PC-3 (cell line): Measurements from ENCODE around the gene ANTXR1. TPM values are rescaled to one million over a fixed set of nuclear protein-coding genes. Genes with fewer than 3 reads are reported as not detected.

Experiments used
- ATAC-seq: fragments of 200-7000 bp; cut with Tn5 transposase; 2 replicates; pipeline ENCODE4 v1.9.1; 2020; ENCODE audit warnings: mild to moderate bottlenecking, moderate library complexity
- BruUV-seq: library from RNA; stranded (reverse); fragments of 400-500 nt; replicated peaks from 2 replicates; lab custom pipeline; 2021; lab: Mats Ljungman, UMichigan
- CTCF ChIA-PET: fragments of 300-600 bp; sonication (Branson Sonifier 250); formaldehyde crosslinking; loops from one replicate; lab custom pipeline; 2022; ENCODE audit warnings: antibody characterized with exemption; lab: Charles Lee
- POLR2A ChIA-PET: fragments of 300-600 bp; sonication (Branson Sonifier 250); formaldehyde crosslinking; loops from one replicate; lab custom pipeline; 2022; ENCODE audit warnings: antibody characterized with exemption; ENCODE audit not compliant: unreplicated experiment; lab: Charles Lee
- DNase-seq: peaks from one replicate; pipeline ENCODE4 v3.0.0-alpha.2; 2015
- H2AFZ ChIP-seq: fragments of 300-600 bp; sonication (generic); 2 replicates; pipeline ENCODE4 v1.6.0; 2016; ENCODE audit warnings: antibody characterized with exemption, low read length
- H3F3A ChIP-seq: fragments of 300-600 bp; sonication (generic); one replicate; pipeline ENCODE4 v1.6.0; 2017; ENCODE audit warnings: antibody characterized with exemption, low read length, control low read depth, mild to moderate bottlenecking; ENCODE audit not compliant: unreplicated experiment
- H3K27ac ChIP-seq: fragments of 300-600 bp; sonication (generic); 2 replicates; pipeline ENCODE4 v1.5.1; 2016; ENCODE audit warnings: mild to moderate bottlenecking, low read length
- H3K27me3 ChIP-seq: fragments of 300-600 bp; sonication (generic); 2 replicates; pipeline ENCODE4 v1.6.1; 2016; ENCODE audit warnings: low read length, mixed read lengths
- H3K36me3 ChIP-seq: fragments of 300-600 bp; sonication (generic); 2 replicates; pipeline ENCODE4 v1.6.1; 2016; ENCODE audit warnings: low read depth, mixed run types, low read length, mixed read lengths
- H3K4me1 ChIP-seq: fragments of 300-600 bp; sonication (generic); 2 replicates; pipeline ENCODE4 v1.5.1; 2016; ENCODE audit warnings: low read length; ENCODE audit not compliant: insufficient read depth
- H3K4me2 ChIP-seq: fragments of 300-600 bp; sonication (generic); 2 replicates; pipeline ENCODE4 v1.6.0; 2016; ENCODE audit warnings: low read length
- H3K4me3 ChIP-seq: fragments of 300-600 bp; sonication (generic); 2 replicates; pipeline ENCODE4 v1.5.1; 2016; ENCODE audit warnings: mild to moderate bottlenecking, low read length, mixed read lengths
- H3K79me2 ChIP-seq: fragments of 300-600 bp; sonication (generic); 2 replicates; pipeline ENCODE4 v1.6.1; 2017; ENCODE audit warnings: low read length, mixed read lengths
- H3K9ac ChIP-seq: fragments of 300-600 bp; sonication (generic); 2 replicates; pipeline ENCODE4 v1.6.0; 2016; ENCODE audit warnings: mild to moderate bottlenecking, low read length
- H3K9me2 ChIP-seq: fragments of 300-600 bp; sonication (generic); replicated peaks from 2 replicates; pipeline ENCODE4 v1.6.1; 2016; ENCODE audit warnings: mixed run types, low read length, mixed read lengths
- H3K9me3 ChIP-seq: fragments of 300-600 bp; sonication (generic); 2 replicates; pipeline ENCODE4 v1.6.1; 2016; ENCODE audit warnings: low read length, mixed read lengths
- H4K20me1 ChIP-seq: fragments of 300-600 bp; sonication (generic); 2 replicates; pipeline ENCODE4 v1.6.1; 2016; ENCODE audit warnings: low read length, mixed read lengths
- EZH2 ChIP-seq: fragments of 300-600 bp; sonication (generic); IDR thresholded peaks from one replicate; pipeline ENCODE4 v1.6.1; 2017; ENCODE audit warnings: antibody characterized with exemption, mild to moderate bottlenecking, low read length; ENCODE audit not compliant: unreplicated experiment
- EZH2phosphoT487 ChIP-seq: fragments of 300-600 bp; sonication (generic); IDR thresholded peaks from 2 replicates; pipeline ENCODE4 v1.6.1; 2018; ENCODE audit warnings: mild to moderate bottlenecking, antibody characterized with exemption, low read length, borderline replicate concordance
- intact Hi-C: fragments of 100-400 bp; cut with micrococcal nuclease; formaldehyde crosslinking; loops from 2 replicates; pipeline ENCODE4 v1.9.0; 2023
- total RNA-seq: library from RNA; depleted of rRNA; stranded (reverse); fragments of >200 nt; gene quantifications from 2 replicates; pipeline ENCODE4 v1.2.3, GENCODE V29; 2014
- TF ChIP-seq, protein P1 (sequence below): fragments of 300-600 bp; sonication (generic); conservative IDR thresholded peaks from 2 replicates; pipeline ENCODE4 v1.5.1; 2017; ENCODE audit warnings: antibody characterized with exemption, low read depth, mild to moderate bottlenecking, low read length

Gene ANTXR1
- total RNA-seq, 1 experiment from 2014 or later = 31.2 TPM

DNA sequence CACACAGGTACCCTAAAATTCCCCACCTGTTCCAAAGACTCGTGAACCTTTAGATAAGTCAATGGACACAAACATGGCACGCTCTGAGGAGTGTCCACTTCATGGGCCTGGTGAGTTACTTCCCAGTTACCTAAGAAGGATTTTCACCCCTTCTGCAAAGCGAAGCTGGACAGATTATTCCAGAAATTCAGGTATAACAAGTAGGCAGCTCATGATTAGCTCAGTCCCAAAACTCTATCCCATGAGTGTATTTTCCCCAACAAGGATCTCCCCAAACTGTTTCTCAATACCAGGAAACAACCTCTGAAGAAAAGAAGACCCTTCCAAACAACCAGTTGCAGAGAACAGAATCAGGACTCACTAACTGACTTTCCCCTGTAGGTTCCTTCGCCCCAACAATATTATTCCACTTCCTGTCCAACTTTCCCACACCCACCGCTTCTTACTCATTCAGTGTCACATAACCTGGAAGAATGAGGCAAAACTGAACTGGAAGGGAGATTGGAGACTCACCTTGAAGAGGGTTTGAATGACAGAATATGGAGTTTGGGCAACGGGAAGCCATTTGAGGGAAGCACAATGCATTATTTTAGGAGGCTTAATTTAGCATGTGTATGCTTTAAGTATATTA, 120.1 kb downstream of the ANTXR1 start:
- Histone ChIP-seq H3K79me2 (no peaks in the 10 kb centered on the region), H2AFZ (no peak overlapping the region), H4K20me1 (no peaks in the 10 kb centered on the region), H3F3A (peaks cover 9% of the 10 kb centered on the region), H3K27ac (peak overlapping the region; percentile 77), H3K4me2 (peak overlapping the region; percentile 52), H3K9ac (peak overlapping the region; percentile 15; the same call in 1 of the 2 replicates), H3K36me3 (peaks cover 8% of the 10 kb centered on the region; the same call in 1 of the 2 replicates), H3K27me3 (no peaks in the 10 kb centered on the region), H3K4me3 (no peak overlapping the region), H3K9me3 (no peaks in the 10 kb centered on the region), H3K4me1 (peaks cover 49% of the 10 kb centered on the region), H3K9me2 (no peaks in the 10 kb centered on the region)
- no TSS peak for BruUV-seq
- ATAC-seq (no peak), DNase-seq (peak; percentile 59)
- ChIA-PET POLR2A (no interaction called here), CTCF (no interaction called here)
- no peak for TF ChIP-seq EZH2
- TF ChIP-seq EZH2phosphoT487 = no peak
- TF ChIP-seq, protein P1, sequence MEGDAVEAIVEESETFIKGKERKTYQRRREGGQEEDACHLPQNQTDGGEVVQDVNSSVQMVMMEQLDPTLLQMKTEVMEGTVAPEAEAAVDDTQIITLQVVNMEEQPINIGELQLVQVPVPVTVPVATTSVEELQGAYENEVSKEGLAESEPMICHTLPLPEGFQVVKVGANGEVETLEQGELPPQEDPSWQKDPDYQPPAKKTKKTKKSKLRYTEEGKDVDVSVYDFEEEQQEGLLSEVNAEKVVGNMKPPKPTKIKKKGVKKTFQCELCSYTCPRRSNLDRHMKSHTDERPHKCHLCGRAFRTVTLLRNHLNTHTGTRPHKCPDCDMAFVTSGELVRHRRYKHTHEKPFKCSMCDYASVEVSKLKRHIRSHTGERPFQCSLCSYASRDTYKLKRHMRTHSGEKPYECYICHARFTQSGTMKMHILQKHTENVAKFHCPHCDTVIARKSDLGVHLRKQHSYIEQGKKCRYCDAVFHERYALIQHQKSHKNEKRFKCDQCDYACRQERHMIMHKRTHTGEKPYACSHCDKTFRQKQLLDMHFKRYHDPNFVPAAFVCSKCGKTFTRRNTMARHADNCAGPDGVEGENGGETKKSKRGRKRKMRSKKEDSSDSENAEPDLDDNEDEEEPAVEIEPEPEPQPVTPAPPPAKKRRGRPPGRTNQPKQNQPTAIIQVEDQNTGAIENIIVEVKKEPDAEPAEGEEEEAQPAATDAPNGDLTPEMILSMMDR = no peak
- intact Hi-C loops = no loop called here

DNA sequence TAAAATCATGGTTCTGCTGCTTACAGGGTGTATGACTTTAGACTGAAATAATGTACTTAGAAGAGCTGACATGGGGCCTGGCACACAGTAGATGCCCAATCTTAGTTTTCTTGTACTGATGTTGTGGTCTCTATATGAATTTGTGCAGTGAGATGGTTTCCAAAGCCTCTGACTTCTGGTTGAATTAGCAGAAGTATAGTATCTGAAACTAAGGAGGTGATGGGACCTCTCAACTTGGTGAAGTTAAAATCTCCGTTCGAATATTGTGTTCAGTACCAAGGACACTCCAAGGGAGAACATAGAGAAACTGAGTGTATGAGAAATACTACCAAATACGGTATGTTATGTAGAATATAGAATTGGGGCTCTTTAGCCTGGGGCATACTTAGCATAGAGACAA, 120.9 kb downstream of the ANTXR1 start:
- intact Hi-C loops = no loop called here
- Histone ChIP-seq H3K79me2 (no peaks in the 10 kb centered on the region), H3K4me3 (no peak overlapping the region), H3K27me3 (no peaks in the 10 kb centered on the region), H3F3A (peaks cover 18% of the 10 kb centered on the region), H4K20me1 (no peaks in the 10 kb centered on the region), H3K36me3 (peaks cover 6% of the 10 kb centered on the region; the same call in 1 of the 2 replicates), H3K4me2 (peak overlapping the region; percentile 52; the same call in 1 of the 2 replicates), H3K9me2 (no peaks in the 10 kb centered on the region), H2AFZ (no peak overlapping the region), H3K9me3 (no peaks in the 10 kb centered on the region), H3K27ac (peak overlapping the region; percentile 77; the same call in 1 of the 2 replicates), H3K9ac (no peak overlapping the region), H3K4me1 (peaks cover 57% of the 10 kb centered on the region)
- POLR2A ChIA-PET = no interaction called here
- TF ChIP-seq EZH2phosphoT487 (no peak), EZH2 (no peak)
- TF ChIP-seq, protein P1 = no peak
- DNase-seq (no peak), ATAC-seq (no peak)
- BruUV-seq = no TSS peak
- CTCF ChIA-PET = no interaction called here

DNA sequence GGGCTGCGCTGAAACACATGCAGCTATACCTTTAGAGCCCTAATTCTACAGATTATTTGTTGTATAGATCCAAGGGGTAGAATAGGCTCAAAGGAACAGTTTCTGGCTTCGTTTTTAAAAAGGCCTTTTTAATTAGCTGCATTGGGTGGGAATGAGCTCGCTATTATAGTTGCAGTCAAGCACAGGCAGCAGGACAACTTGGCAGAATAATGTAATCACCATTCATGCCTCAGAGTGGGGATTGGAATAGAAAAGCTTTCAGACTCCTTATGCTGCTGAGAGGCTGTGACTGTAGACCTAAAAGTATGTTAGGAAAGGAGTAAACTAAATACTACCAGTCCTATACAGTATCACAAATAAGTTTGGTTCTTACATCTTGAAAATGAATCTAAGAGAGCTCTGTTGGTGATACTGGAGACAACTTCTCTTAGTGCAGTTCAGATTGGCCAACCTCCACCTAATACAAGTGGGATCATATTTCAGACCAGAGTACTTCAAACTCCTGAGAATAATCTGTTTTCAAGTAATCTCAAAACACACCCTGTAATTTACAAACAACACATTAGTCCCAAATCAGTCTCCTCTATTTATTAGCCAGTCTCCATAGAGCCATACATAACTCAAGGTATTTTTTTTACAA, 121.4 kb downstream of the ANTXR1 start:
- no peak for TF ChIP-seq EZH2phosphoT487
- TF ChIP-seq, protein P1 = no peak
- no peak for TF ChIP-seq EZH2
- no peak for ATAC-seq
- no peak overlapping the region for H3K4me2 ChIP-seq
- H3K9me3 ChIP-seq = no peaks in the 10 kb centered on the region
- 0 out of 2 replicates have a peak, but pooled peaks cover 5% of the 10 kb centered on the region for H3K36me3 ChIP-seq
- ChIA-PET CTCF (no interaction called here), POLR2A (no interaction called here)
- H3K27ac ChIP-seq = no peak overlapping the region
- no peak overlapping the region for H3K9ac ChIP-seq
- BruUV-seq = no TSS peak
- no peaks in the 10 kb centered on the region for H3K9me2 ChIP-seq
- H3F3A ChIP-seq = peaks cover 18% of the 10 kb centered on the region
- DNase-seq = no peak
- peaks cover 63% of the 10 kb centered on the region for H3K4me1 ChIP-seq
- H4K20me1 ChIP-seq = no peaks in the 10 kb centered on the region
- H3K79me2 ChIP-seq = no peaks in the 10 kb centered on the region
- H3K4me3 ChIP-seq = no peak overlapping the region
- intact Hi-C loops = no loop called here
- H2AFZ ChIP-seq = no peak overlapping the region
- H3K27me3 ChIP-seq = no peaks in the 10 kb centered on the region
